HepG2 (cell line): ENCODE measurements around the gene SP110. TPM values are rescaled to one million over a fixed set of nuclear protein-coding genes. Genes with fewer than 3 reads are reported as not detected.

ENCODE experiments used
- ATAC-seq: fragments of 200-7000 bp; cut with Tn5 transposase; 3 replicates; pipeline ENCODE4 v1.9.1; 2020; ENCODE audit warnings: mild to moderate bottlenecking, moderate library complexity
- BruUV-seq: library from RNA; stranded (reverse); fragments of 400-500 nt; replicated peaks from 2 replicates; lab custom pipeline; 2021; lab: Mats Ljungman, UMichigan
- CTCF ChIA-PET: fragments of 300-600 bp; formaldehyde crosslinking; extraction: SDS; loops from one replicate; lab custom pipeline; 2021; ENCODE audit warnings: low total read pairs, inconsistent platforms, low intra/inter-chr PET ratio; lab: Yijun Ruan, JAX
- POLR2A ChIA-PET: fragments of 350-600 bp; sonication (Branson Sonifier 250); formaldehyde crosslinking; loops from one replicate; lab custom pipeline; 2020; ENCODE audit warnings: antibody characterized with exemption, inconsistent platforms; lab: Yijun Ruan, JAX
- DNase-seq: peaks from one replicate; pipeline ENCODE4 v3.0.0-alpha.2; 2015; ENCODE audit warnings: low spot score
- FAIRE-seq: peaks from 3 replicates; lab custom pipeline; 2011; peaks lifted over from hg19 to GRCh38; lab: Jason Lieb, UNC
- H2AFZ ChIP-seq: one replicate; pipeline ENCODE4 v1.6.1; 2011; ENCODE audit warnings: low read length, inconsistent platforms
- H3K27ac ChIP-seq: fragments of 300-600 bp; 3 replicates; pipeline ENCODE4 v1.8.0; 2011; ENCODE audit warnings: mixed run types, mild to moderate bottlenecking, mixed read lengths, low read length, inconsistent platforms; ENCODE audit not compliant: insufficient read depth; ENCODE audit errors: extremely low read length
- H3K27me3 ChIP-seq, 2 experiments: fragments of 200-600 bp in 1 of 2; 2 replicates in 1 of 2; 3 replicates in 1 of 2; pipeline versions ENCODE4 v1.6.0 to v1.8.0; 2011; ENCODE audit warnings: low read length in 2 of 2, mild to moderate bottlenecking in 2 of 2, moderate library complexity in 2 of 2, inconsistent platforms in 1 of 2; ENCODE audit not compliant: insufficient read depth in 2 of 2, control insufficient read depth in 1 of 2
- H3K36me3 ChIP-seq, 2 experiments: fragments of 200-600 bp in 1 of 2; replicated peaks in 1 of 2; 2 replicates in 1 of 2; 3 replicates in 1 of 2; pipeline versions ENCODE4 v1.5.1 to v1.8.0; 2011; ENCODE audit warnings: low read length in 2 of 2, inconsistent platforms in 1 of 2; ENCODE audit not compliant: insufficient read depth in 2 of 2, control insufficient read depth in 1 of 2
- H3K4me1 ChIP-seq: 2 replicates; pipeline ENCODE4 v1.5.1; 2012; ENCODE audit warnings: low read length, inconsistent platforms; ENCODE audit not compliant: insufficient read depth
- H3K4me2 ChIP-seq: 2 replicates; pipeline ENCODE4 v1.6.0; 2011; ENCODE audit warnings: low read depth, low read length, inconsistent platforms
- H3K4me3 ChIP-seq, 3 experiments: fragments of 200-600 bp in 1 of 3; sonication (generic), shearing (Covaris generic) in 1 of 3; replicated peaks in 1 of 3; 2 replicates each; pipeline ENCODE4 v1.5.1; 2011 to 2016; ENCODE audit warnings: low read length in 3 of 3, inconsistent platforms in 2 of 3, low read depth in 2 of 3, mild to moderate bottlenecking in 2 of 3, control low read depth in 1 of 3, mixed read lengths in 1 of 3; ENCODE audit not compliant: insufficient read depth in 1 of 3
- H3K79me2 ChIP-seq: one replicate; pipeline ENCODE4 v1.6.1; 2011; ENCODE audit warnings: low read length, inconsistent platforms; ENCODE audit not compliant: insufficient read depth
- H3K9ac ChIP-seq: 2 replicates; pipeline ENCODE4 v1.6.0; 2011; ENCODE audit warnings: mild to moderate bottlenecking, low read depth, low read length, inconsistent platforms; ENCODE audit not compliant: insufficient read depth
- H3K9me3 ChIP-seq: 2 replicates; pipeline ENCODE4 v1.5.1; 2012; ENCODE audit warnings: mild to moderate bottlenecking, low read length
- H4K20me1 ChIP-seq: 2 replicates; pipeline ENCODE4 v1.6.0; 2011; ENCODE audit warnings: inconsistent platforms, mild to moderate bottlenecking, low read length, moderate library complexity; ENCODE audit not compliant: insufficient read depth
- FLYWCH1 ChIP-seq: sonication (generic); formaldehyde crosslinking; IDR thresholded peaks from 2 replicates; pipeline ENCODE4 v1.8.1; 2023; ENCODE audit warnings: mild to moderate bottlenecking, missing genetic modification reagents
- IKZF1 ChIP-seq: fragments of 450-650 bp; IDR thresholded peaks from 2 replicates; pipeline ENCODE4 v1.7.1; 2016
- MLLT10 ChIP-seq: sonication (generic); formaldehyde crosslinking; IDR thresholded peaks from 2 replicates; pipeline ENCODE4 v1.4.0; 2020; ENCODE audit warnings: missing genetic modification reagents
- NFATC3 ChIP-seq: sonication (generic); formaldehyde crosslinking; IDR thresholded peaks from 2 replicates; pipeline ENCODE4 v1.5.1; 2020; ENCODE audit warnings: mild to moderate bottlenecking, missing genetic modification reagents
- NONO ChIP-seq, 2 experiments: fragments of 450-650 bp in 1 of 2; sonication (generic) in 1 of 2; formaldehyde crosslinking in 1 of 2; IDR thresholded peaks in 1 of 2; conservative IDR thresholded peaks in 1 of 2; 2 replicates each; pipeline versions ENCODE4 v1.6.1 to v1.8.0; 2017 to 2022; ENCODE audit warnings: mild to moderate bottlenecking in 1 of 2, missing genetic modification reagents in 1 of 2, moderate library complexity in 1 of 2
- PLRG1 ChIP-seq: fragments of 450-650 bp; conservative IDR thresholded peaks from 2 replicates; pipeline ENCODE4 v1.6.1; 2016
- SYNCRIP ChIP-seq: fragments of 200-400 bp; formaldehyde crosslinking; IDR thresholded peaks from 2 replicates; pipeline ENCODE4 v1.6.1; 2018; ENCODE audit warnings: mild to moderate bottlenecking, low read depth, low read length; ENCODE audit not compliant: insufficient read depth
- THYN1 ChIP-seq: sonication (generic); formaldehyde crosslinking; IDR thresholded peaks from 2 replicates; pipeline ENCODE4 v1.8.1; 2023; ENCODE audit warnings: low read depth, mild to moderate bottlenecking, moderate library complexity, missing genetic modification reagents, borderline replicate concordance
- ZNF230 ChIP-seq: sonication (generic); formaldehyde crosslinking; IDR thresholded peaks from 2 replicates; pipeline ENCODE4 v1.4.0; 2020; ENCODE audit warnings: mild to moderate bottlenecking, missing genetic modification reagents
- ZNF264 ChIP-seq: sonication (generic); formaldehyde crosslinking; IDR thresholded peaks from 2 replicates; pipeline ENCODE4 v1.4.0; 2020; ENCODE audit warnings: missing genetic modification reagents
- ZNF30 ChIP-seq: sonication (generic); formaldehyde crosslinking; IDR thresholded peaks from 2 replicates; pipeline ENCODE4 v1.5.0; 2020; ENCODE audit warnings: mild to moderate bottlenecking, missing genetic modification reagents
- ZNF484 ChIP-seq: sonication (generic); formaldehyde crosslinking; IDR thresholded peaks from 2 replicates; pipeline ENCODE4 v1.5.1; 2020; ENCODE audit warnings: mild to moderate bottlenecking, low read depth, missing genetic modification reagents, borderline replicate concordance
- ZNF501 ChIP-seq: sonication (generic); formaldehyde crosslinking; IDR thresholded peaks from 2 replicates; pipeline ENCODE4 v1.5.1; 2020; ENCODE audit warnings: mild to moderate bottlenecking, moderate library complexity, missing genetic modification reagents
- ZNF576 ChIP-seq: sonication (generic); formaldehyde crosslinking; IDR thresholded peaks from 2 replicates; pipeline ENCODE4 v1.4.0; 2020; ENCODE audit warnings: mild to moderate bottlenecking, missing genetic modification reagents
- ZNF75D ChIP-seq: sonication (generic); formaldehyde crosslinking; IDR thresholded peaks from 2 replicates; pipeline ENCODE4 v1.8.1; 2023; ENCODE audit warnings: missing genetic modification reagents, mild to moderate bottlenecking, borderline replicate concordance
- ZNF841 ChIP-seq: sonication (generic); formaldehyde crosslinking; IDR thresholded peaks from 2 replicates; pipeline ENCODE4 v1.8.1; 2023; ENCODE audit warnings: missing genetic modification reagents, borderline replicate concordance
- WGBS: methylation state at CpG from one replicate; pipeline ENCODE4 v1.1.6; 2017; ENCODE audit warnings: low lambda C conversion rate; 5-methylcytosine and 5-hydroxymethylcytosine counted together
- in situ Hi-C: cut with HindIII; loops from 2 replicates; pipeline ENCODE4 v1.10.0; 2017; ENCODE audit warnings: low pct_unique_long_range_greater_than_20kb; ENCODE audit not compliant: extremely low pct_ligation_motif_present
- intact Hi-C: fragments of 100-400 bp; cut with micrococcal nuclease; formaldehyde crosslinking; loops from one replicate; pipeline ENCODE4 v1.10.0; 2022; ENCODE audit not compliant: unreplicated experiment
- polyA plus RNA-seq, 8 experiments: library from polyadenylated mRNA; depleted of rRNA in 3 of 8; stranded (reverse) in 7 of 8; unstranded in 1 of 8; fragments of >200 nt; fragmentation: Illumina TruSeq in 4 of 8; extraction: Trizol in 4 of 8; gene quantifications; 2 replicates each; pipeline versions ENCODE4 v1.2.1 to v1.2.3, GENCODE V29; 2011 to 2016; ENCODE audit warnings: low read depth in 4 of 8, missing spikeins in 1 of 8, mixed read lengths in 1 of 8; ENCODE audit not compliant: insufficient read depth in 1 of 8
- total RNA-seq, 5 experiments: library from RNA; depleted of rRNA; stranded (reverse); fragments of >200 nt; fragmentation: Illumina TruSeq; extraction: Trizol; gene quantifications; 2 replicates each; pipeline ENCODE4 v1.2.3, GENCODE V29; 2016; ENCODE audit warnings: low read depth in 1 of 5
- TF ChIP-seq, protein P1 (sequence below), 2 experiments: IDR thresholded peaks; 2 replicates each; pipeline ENCODE4 v1.6.1; 2011 to 2012; ENCODE audit warnings: low read length in 2 of 2, borderline replicate concordance in 1 of 2, low read depth in 1 of 2, mild to moderate bottlenecking in 1 of 2, moderate library complexity in 1 of 2
- TF ChIP-seq, protein P2 (sequence below): sonication (generic); formaldehyde crosslinking; IDR thresholded peaks from 2 replicates; pipeline ENCODE4 v1.8.0; 2022; ENCODE audit warnings: mild to moderate bottlenecking, missing genetic modification reagents

The SP110 gene
- total and polyA plus RNA-seq, 2 of the 13 experiments (the other 11 are each of a cell fraction or from before 2014, with no cell fraction given), result 7.9 to 10.4 TPM

DNA sequence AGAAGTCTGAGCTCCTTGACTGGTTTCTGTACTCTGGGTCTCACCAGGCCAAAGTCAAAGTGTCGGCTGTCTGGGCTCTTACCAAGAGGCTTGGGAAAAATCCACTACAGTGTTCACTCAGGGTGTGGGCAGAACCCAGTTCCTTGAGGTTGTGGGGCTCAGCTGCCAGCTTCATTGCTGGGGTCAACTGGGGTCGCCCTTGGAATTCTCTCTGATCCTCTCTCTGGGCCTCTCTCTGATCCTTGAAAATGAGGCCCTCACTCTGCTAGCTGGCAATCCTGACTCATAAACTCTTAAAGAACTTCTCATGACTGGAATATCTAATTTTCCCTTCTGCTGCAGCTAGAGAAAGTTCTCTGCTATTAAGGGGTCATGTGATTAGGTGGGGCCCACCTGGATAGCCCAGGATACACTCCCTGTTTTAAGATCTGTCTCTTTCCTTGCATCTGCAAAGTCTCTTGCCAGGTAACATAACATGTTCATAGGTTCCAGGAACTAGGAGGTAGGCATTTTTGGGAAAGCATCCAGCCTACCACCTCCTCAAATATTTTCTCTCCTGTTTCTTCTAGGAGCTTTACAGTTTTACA is 66.3 kb downstream of the SP110 start:
- no peak overlapping the region for H2AFZ ChIP-seq
- intact Hi-C loops (no loop called here), in situ Hi-C loops (loop anchor here (10.0 kb wide), 1 partner anchor 461 kb away; no protein-coding TSS in a partner anchor)
- 7% methylated on average over 2 of the region's 2 CpGs for WGBS
- no peaks in the 10 kb centered on the region for H3K4me1 ChIP-seq
- BruUV-seq, result no TSS peak
- H4K20me1 ChIP-seq, result no peaks in the 10 kb centered on the region
- CTCF ChIA-PET, result no interaction called here
- H3K27ac ChIP-seq, result no peak overlapping the region
- DNase-seq, result no peak
- no peak overlapping the region for H3K4me2 ChIP-seq
- POLR2A ChIA-PET, result no interaction called here
- no peak overlapping the region for H3K4me3 ChIP-seq
- FAIRE-seq, result no peak
- no peaks in the 10 kb centered on the region for H3K9me3 ChIP-seq
- no peak overlapping the region for H3K9ac ChIP-seq
- no peak for ATAC-seq
- H3K27me3 ChIP-seq, result peaks cover 5 to 19% of the 10 kb centered on the region in 2 experiments; a peak in 4 of 5 replicates
- no peaks in the 10 kb centered on the region for H3K36me3 ChIP-seq
- H3K79me2 ChIP-seq, result no peaks in the 10 kb centered on the region
- TF ChIP-seq ZNF264 (CRISPR knock-in tag) (no peak), ZNF841 (no peak), ZNF484 (no peak), PLRG1 (no peak), NFATC3 (CRISPR knock-in tag) (no peak), ZNF576 (no peak), IKZF1 (no peak), ZNF75D (CRISPR knock-in tag) (no peak), NONO (IDR thresholded peaks at IDR 0.05) (no peak), NONO (CRISPR knock-in tag; conservative IDR thresholded peaks at IDR 0.05) (no peak), MLLT10 (CRISPR knock-in tag) (no peak), SYNCRIP (no peak), ZNF501 (CRISPR knock-in tag) (no peak), FLYWCH1 (CRISPR knock-in tag) (no peak), THYN1 (no peak), ZNF230 (no peak), ZNF30 (CRISPR knock-in tag) (no peak)
- TF ChIP-seq, protein P1, sequence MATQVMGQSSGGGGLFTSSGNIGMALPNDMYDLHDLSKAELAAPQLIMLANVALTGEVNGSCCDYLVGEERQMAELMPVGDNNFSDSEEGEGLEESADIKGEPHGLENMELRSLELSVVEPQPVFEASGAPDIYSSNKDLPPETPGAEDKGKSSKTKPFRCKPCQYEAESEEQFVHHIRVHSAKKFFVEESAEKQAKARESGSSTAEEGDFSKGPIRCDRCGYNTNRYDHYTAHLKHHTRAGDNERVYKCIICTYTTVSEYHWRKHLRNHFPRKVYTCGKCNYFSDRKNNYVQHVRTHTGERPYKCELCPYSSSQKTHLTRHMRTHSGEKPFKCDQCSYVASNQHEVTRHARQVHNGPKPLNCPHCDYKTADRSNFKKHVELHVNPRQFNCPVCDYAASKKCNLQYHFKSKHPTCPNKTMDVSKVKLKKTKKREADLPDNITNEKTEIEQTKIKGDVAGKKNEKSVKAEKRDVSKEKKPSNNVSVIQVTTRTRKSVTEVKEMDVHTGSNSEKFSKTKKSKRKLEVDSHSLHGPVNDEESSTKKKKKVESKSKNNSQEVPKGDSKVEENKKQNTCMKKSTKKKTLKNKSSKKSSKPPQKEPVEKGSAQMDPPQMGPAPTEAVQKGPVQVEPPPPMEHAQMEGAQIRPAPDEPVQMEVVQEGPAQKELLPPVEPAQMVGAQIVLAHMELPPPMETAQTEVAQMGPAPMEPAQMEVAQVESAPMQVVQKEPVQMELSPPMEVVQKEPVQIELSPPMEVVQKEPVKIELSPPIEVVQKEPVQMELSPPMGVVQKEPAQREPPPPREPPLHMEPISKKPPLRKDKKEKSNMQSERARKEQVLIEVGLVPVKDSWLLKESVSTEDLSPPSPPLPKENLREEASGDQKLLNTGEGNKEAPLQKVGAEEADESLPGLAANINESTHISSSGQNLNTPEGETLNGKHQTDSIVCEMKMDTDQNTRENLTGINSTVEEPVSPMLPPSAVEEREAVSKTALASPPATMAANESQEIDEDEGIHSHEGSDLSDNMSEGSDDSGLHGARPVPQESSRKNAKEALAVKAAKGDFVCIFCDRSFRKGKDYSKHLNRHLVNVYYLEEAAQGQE (IDR thresholded peaks at IDR 0.05; ENCODE audit: borderline replicate concordance in 1 of 2, low read depth in 1 of 2, low read length in 2 of 2), result no peak
- TF ChIP-seq, protein P2, sequence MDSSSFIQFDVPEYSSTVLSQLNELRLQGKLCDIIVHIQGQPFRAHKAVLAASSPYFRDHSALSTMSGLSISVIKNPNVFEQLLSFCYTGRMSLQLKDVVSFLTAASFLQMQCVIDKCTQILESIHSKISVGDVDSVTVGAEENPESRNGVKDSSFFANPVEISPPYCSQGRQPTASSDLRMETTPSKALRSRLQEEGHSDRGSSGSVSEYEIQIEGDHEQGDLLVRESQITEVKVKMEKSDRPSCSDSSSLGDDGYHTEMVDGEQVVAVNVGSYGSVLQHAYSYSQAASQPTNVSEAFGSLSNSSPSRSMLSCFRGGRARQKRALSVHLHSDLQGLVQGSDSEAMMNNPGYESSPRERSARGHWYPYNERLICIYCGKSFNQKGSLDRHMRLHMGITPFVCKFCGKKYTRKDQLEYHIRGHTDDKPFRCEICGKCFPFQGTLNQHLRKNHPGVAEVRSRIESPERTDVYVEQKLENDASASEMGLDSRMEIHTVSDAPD, result no peak
